OCI-LY7 (cell line): ENCODE measurements around the gene ZNF750. TPM values are rescaled to one million over a fixed set of nuclear protein-coding genes. Genes with fewer than 3 reads are reported as not detected.

ENCODE experiments used
- BruUV-seq: library from RNA; stranded (reverse); fragments of 400-500 nt; replicated peaks from 2 replicates; lab custom pipeline; 2021; lab: Mats Ljungman, UMichigan
- CTCF ChIA-PET: fragments of 300-600 bp; sonication (Branson Sonifier 250); formaldehyde crosslinking; loops from one replicate; lab custom pipeline; 2022; ENCODE audit warnings: antibody characterized with exemption; ENCODE audit not compliant: unreplicated experiment; lab: Charles Lee
- POLR2A ChIA-PET: fragments of 300-600 bp; sonication (Branson Sonifier 250); formaldehyde crosslinking; loops from one replicate; lab custom pipeline; 2022; ENCODE audit warnings: antibody characterized with exemption; lab: Charles Lee
- DNase-seq: peaks from one replicate; pipeline ENCODE4 v3.0.0-alpha.2; 2015; ENCODE audit warnings: low spot score
- H2AFZ ChIP-seq: fragments of 200-600 bp; sonication (generic), shearing (Covaris generic); 2 replicates; pipeline ENCODE4 v1.6.1; 2014; ENCODE audit warnings: mild to moderate bottlenecking, antibody characterized with exemption, low read length, moderate library complexity
- H3K27ac ChIP-seq: fragments of 200-600 bp; sonication (generic); 2 replicates; pipeline ENCODE4 v1.5.1; 2014; ENCODE audit warnings: mixed run types, low read depth, mild to moderate bottlenecking, moderate library complexity, low read length, inconsistent platforms; ENCODE audit not compliant: poor library complexity, severe bottlenecking
- H3K36me3 ChIP-seq: fragments of 200-600 bp; sonication (generic); 2 replicates; pipeline ENCODE4 v1.6.1; 2014; ENCODE audit warnings: mild to moderate bottlenecking, antibody characterized with exemption, low read length, moderate library complexity, mixed read lengths; ENCODE audit not compliant: insufficient read depth
- H3K4me1 ChIP-seq: fragments of 200-600 bp; sonication (generic); 2 replicates; pipeline ENCODE4 v1.5.1; 2014; ENCODE audit warnings: mild to moderate bottlenecking, low read length; ENCODE audit not compliant: insufficient read depth, poor library complexity, severe bottlenecking
- H3K4me2 ChIP-seq: fragments of 200-600 bp; sonication (generic); 2 replicates; pipeline ENCODE4 v1.6.1; 2014; ENCODE audit warnings: mild to moderate bottlenecking, low read length
- H3K4me3 ChIP-seq: fragments of 200-600 bp; sonication (generic); 2 replicates; pipeline ENCODE4 v1.5.1; 2014; ENCODE audit warnings: mild to moderate bottlenecking, low read depth, low read length; ENCODE audit not compliant: poor library complexity, severe bottlenecking
- H3K79me2 ChIP-seq: fragments of 200-600 bp; sonication (generic); 2 replicates; pipeline ENCODE4 v1.6.1; 2016; ENCODE audit warnings: low read depth, mild to moderate bottlenecking, low read length, moderate library complexity, mixed read lengths; ENCODE audit not compliant: insufficient read depth
- H3K9me2 ChIP-seq: fragments of 200-600 bp; sonication (generic); 2 replicates; pipeline ENCODE4 v1.6.1; 2016; ENCODE audit warnings: mild to moderate bottlenecking, low read length, mixed read lengths; ENCODE audit not compliant: insufficient read depth
- H3K9me3 ChIP-seq: fragments of 200-600 bp; sonication (generic); 2 replicates; pipeline ENCODE4 v1.6.1; 2014; ENCODE audit warnings: mild to moderate bottlenecking, mixed run types, low read length, mixed read lengths
- H4K20me1 ChIP-seq: fragments of 200-600 bp; sonication (generic); 2 replicates; pipeline ENCODE4 v1.6.1; 2014; ENCODE audit warnings: mild to moderate bottlenecking, antibody characterized with exemption, low read length, moderate library complexity, mixed read lengths; ENCODE audit not compliant: insufficient read depth
- EZH2phosphoT487 ChIP-seq: fragments of 200-600 bp; sonication (generic); IDR thresholded peaks from 2 replicates; pipeline ENCODE4 v1.6.1; 2018; ENCODE audit warnings: low read depth, borderline replicate concordance, mild to moderate bottlenecking, mixed run types, antibody characterized with exemption, low read length, moderate library complexity, mixed read lengths
- intact Hi-C: fragments of 100-400 bp; cut with micrococcal nuclease; formaldehyde crosslinking; loops from one replicate; pipeline ENCODE4 v1.10.0; 2022; ENCODE audit not compliant: unreplicated experiment
- total RNA-seq, 2 experiments: library from RNA; depleted of rRNA in 1 of 2; stranded (reverse); fragments of >200 nt in 1 of 2; shearing (Covaris generic) in 1 of 2; gene quantifications; 2 replicates each; pipeline ENCODE4 v1.2.3, GENCODE V29; 2014 to 2022
- TF ChIP-seq, protein P1 (sequence below): fragments of 200-600 bp; sonication (generic); conservative IDR thresholded peaks from 2 replicates; pipeline ENCODE4 v1.5.1; 2014; ENCODE audit warnings: mild to moderate bottlenecking, antibody characterized with exemption, low read length, moderate library complexity, mixed read lengths

Gene ZNF750
- total RNA-seq, 2 experiments from 2014 or later, result not detected

DNA sequence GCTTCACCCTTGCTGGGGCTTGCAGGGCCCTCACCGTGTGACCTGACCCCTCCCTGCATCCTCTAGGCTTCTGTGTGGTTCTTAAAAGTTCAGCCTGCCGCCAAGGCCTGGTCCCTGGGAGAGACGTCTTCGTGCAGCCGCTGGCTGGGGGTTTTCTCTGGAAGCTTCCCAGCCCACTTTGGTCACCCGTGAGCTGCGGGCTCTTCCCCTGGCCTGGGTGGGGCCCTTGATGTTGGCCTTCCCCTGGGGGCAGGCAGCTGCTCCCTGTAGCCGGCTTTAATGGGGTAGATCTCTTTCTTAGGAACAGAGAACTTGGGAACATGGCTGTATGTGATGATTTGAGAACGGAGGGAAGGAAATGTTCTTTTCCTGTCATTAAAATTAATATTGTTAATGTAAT lies 32.7 kb downstream of the ZNF750 start:
- BruUV-seq, result no TSS peak
- intact Hi-C loops, result no loop called here
- H3K27ac ChIP-seq, result no peak overlapping the region

DNA sequence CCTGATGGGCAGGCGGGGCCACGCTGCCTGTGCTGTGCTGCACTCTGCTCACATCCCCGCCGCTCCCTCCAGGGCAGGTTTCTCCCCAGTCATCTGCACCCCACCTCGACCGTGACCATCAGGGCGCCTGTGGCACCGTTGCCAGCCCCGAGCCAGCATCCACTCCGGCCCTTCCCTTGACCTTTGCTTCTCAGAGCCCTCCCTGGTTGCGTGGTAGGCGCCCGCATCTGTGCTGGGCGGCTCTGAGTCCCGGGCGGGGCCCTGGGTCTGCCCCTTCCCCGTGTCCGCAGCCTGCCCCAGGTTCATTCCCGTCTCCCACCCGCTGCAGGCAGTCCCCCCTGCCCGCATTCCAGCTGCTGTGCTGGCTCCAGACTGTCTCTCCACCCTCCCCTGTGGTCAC lies 33.2 kb downstream of the ZNF750 start:
- Histone ChIP-seq H3K4me1 (no peaks in the 10 kb centered on the region), H3K79me2 (no peaks in the 10 kb centered on the region), H3K4me2 (no peak overlapping the region), H3K36me3 (peaks cover 60% of the 10 kb centered on the region), H2AFZ (no peak overlapping the region), H3K27ac (no peak overlapping the region), H3K9me3 (no peaks in the 10 kb centered on the region), H3K4me3 (no peak overlapping the region), H4K20me1 (no peaks in the 10 kb centered on the region), H3K9me2 (no peaks in the 10 kb centered on the region)
- CTCF ChIA-PET, result no interaction called here
- intact Hi-C loops, result no loop called here
- POLR2A ChIA-PET, result no interaction called here
- no TSS peak for BruUV-seq
- DNase-seq, result no peak
- TF ChIP-seq EZH2phosphoT487, result no peak
- TF ChIP-seq, protein P1, sequence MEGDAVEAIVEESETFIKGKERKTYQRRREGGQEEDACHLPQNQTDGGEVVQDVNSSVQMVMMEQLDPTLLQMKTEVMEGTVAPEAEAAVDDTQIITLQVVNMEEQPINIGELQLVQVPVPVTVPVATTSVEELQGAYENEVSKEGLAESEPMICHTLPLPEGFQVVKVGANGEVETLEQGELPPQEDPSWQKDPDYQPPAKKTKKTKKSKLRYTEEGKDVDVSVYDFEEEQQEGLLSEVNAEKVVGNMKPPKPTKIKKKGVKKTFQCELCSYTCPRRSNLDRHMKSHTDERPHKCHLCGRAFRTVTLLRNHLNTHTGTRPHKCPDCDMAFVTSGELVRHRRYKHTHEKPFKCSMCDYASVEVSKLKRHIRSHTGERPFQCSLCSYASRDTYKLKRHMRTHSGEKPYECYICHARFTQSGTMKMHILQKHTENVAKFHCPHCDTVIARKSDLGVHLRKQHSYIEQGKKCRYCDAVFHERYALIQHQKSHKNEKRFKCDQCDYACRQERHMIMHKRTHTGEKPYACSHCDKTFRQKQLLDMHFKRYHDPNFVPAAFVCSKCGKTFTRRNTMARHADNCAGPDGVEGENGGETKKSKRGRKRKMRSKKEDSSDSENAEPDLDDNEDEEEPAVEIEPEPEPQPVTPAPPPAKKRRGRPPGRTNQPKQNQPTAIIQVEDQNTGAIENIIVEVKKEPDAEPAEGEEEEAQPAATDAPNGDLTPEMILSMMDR, result no peak

More for the DNA sequence above, 32.7 kb downstream of the ZNF750 start:
- TF ChIP-seq, protein P1, result no peak
- TF ChIP-seq EZH2phosphoT487, result no peak
- H3K4me1 ChIP-seq, result no peaks in the 10 kb centered on the region
- H4K20me1 ChIP-seq, result no peaks in the 10 kb centered on the region
- ChIA-PET CTCF (no interaction called here), POLR2A (no interaction called here)
- no peak for DNase-seq
- H3K36me3 ChIP-seq, result peaks cover 59% of the 10 kb centered on the region
- H3K9me2 ChIP-seq, result no peaks in the 10 kb centered on the region
- no peaks in the 10 kb centered on the region for H3K9me3 ChIP-seq
- H3K4me2 ChIP-seq, result no peak overlapping the region
- H3K4me3 ChIP-seq, result no peak overlapping the region
- no peak overlapping the region for H2AFZ ChIP-seq
- no peaks in the 10 kb centered on the region for H3K79me2 ChIP-seq

DNA sequence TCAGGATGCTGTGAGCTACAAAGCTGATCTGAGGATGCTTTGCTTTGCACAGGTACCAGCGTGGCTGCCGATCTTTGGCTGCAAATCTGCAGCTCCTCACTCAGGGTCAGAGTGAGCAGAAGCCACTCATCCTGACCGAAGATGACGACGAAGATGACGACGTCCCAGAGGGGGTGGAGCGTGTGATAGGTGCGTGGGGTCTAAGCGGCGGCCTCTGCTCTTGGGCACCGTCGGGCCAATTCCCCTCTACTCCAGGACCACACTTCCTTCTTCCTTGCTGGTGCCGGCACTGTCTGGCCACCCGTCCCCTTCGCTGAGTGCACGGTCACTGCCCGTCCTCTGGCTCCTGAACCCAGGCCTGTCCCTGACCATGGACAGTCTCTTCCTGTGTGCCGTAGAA lies 34.0 kb downstream of the ZNF750 start:
- ChIA-PET POLR2A (no interaction called here), CTCF (no interaction called here)
- intact Hi-C loops, result no loop called here
- no peak for DNase-seq
- Histone ChIP-seq H2AFZ (no peak overlapping the region), H4K20me1 (no peaks in the 10 kb centered on the region), H3K36me3 (peaks cover 60% of the 10 kb centered on the region), H3K27ac (no peak overlapping the region), H3K4me2 (no peak overlapping the region), H3K79me2 (no peaks in the 10 kb centered on the region), H3K4me3 (no peak overlapping the region), H3K9me3 (no peaks in the 10 kb centered on the region), H3K9me2 (no peaks in the 10 kb centered on the region), H3K4me1 (no peaks in the 10 kb centered on the region)
- TF ChIP-seq, protein P1, result no peak
- TF ChIP-seq EZH2phosphoT487, result no peak
- no TSS peak for BruUV-seq
